Astrocyte of the cerebellum (primary cell): Measurements from ENCODE around the gene IGSF11.

ENCODE experiments used
- DNase-seq: peaks from one replicate; pipeline ENCODE4 v3.0.0-alpha.2; 2011; ENCODE audit warnings: low read depth
- H3K4me3 ChIP-seq: 2 replicates; pipeline ENCODE4 v1.5.1; 2011; ENCODE audit warnings: mild to moderate bottlenecking, low read depth, low read length, moderate library complexity
- CTCF ChIP-seq: IDR thresholded peaks from 2 replicates; pipeline ENCODE4 v1.5.1; 2012; ENCODE audit warnings: low read length, low read depth, moderate library complexity, mild to moderate bottlenecking; ENCODE audit errors: missing control alignments
- in situ Hi-C: cut with HindIII; loops from 2 replicates; pipeline ENCODE4 v1.10.0; 2017; ENCODE audit warnings: low sequenced_read_pairs

IGSF11 gene

GRCh38 chr3:118932822-118933558 lies 101.7 kb downstream of the IGSF11 start:
- peak; percentile 8 for DNase-seq
- in situ Hi-C loops, result no loop called here
- no peak for TF ChIP-seq CTCF
- H3K4me3 ChIP-seq, result no peak overlapping the region

GRCh38 chr3:118931996-118932395 lies 102.7 kb downstream of the IGSF11 start:
- TF ChIP-seq CTCF, result no peak
- H3K4me3 ChIP-seq, result no peak overlapping the region
- in situ Hi-C loops, result no loop called here
- no peak for DNase-seq

GRCh38 chr3:118927449-118927848 lies 107.2 kb downstream of the IGSF11 start:
- in situ Hi-C loops, result loop anchor here (10.0 kb wide), 1 partner anchor 73 kb away; no protein-coding TSS in a partner anchor
- no peak for TF ChIP-seq CTCF
- H3K4me3 ChIP-seq, result no peak overlapping the region
- no peak for DNase-seq

GRCh38 chr3:118912188-118912587 lies 122.5 kb downstream of the IGSF11 start:
- H3K4me3 ChIP-seq, result no peak overlapping the region
- in situ Hi-C loops, result no loop called here
- no peak for TF ChIP-seq CTCF
- DNase-seq, result no peak

- no peak for DNase-seq
- H3K4me3 ChIP-seq, result no peak overlapping the region
- in situ Hi-C loops, result no loop called here
- no peak for TF ChIP-seq CTCF
Measured at GRCh38 chr3:118910332-118910731, 124.3 kb downstream of the IGSF11 start.

- no peak overlapping the region for H3K4me3 ChIP-seq
- no peak for TF ChIP-seq CTCF
- DNase-seq, result no peak
- in situ Hi-C loops, result no loop called here
Measured at GRCh38 chr3:118909763-118910162, 124.9 kb downstream of the IGSF11 start.
